HepG2 (cell line): ENCODE results near the gene CENPM. TPM values are rescaled to one million over a fixed set of nuclear protein-coding genes. Genes with fewer than 3 reads are reported as not detected.

Experiments used
- ATAC-seq: fragments of 200-7000 bp; cut with Tn5 transposase; 3 replicates; pipeline ENCODE4 v1.9.1; 2020; ENCODE audit warnings: mild to moderate bottlenecking, moderate library complexity
- BruUV-seq: library from RNA; stranded (reverse); fragments of 400-500 nt; replicated peaks from 2 replicates; lab custom pipeline; 2021; lab: Mats Ljungman, UMichigan
- CTCF ChIA-PET: fragments of 300-600 bp; formaldehyde crosslinking; extraction: SDS; loops from one replicate; lab custom pipeline; 2021; ENCODE audit warnings: low total read pairs, inconsistent platforms, low intra/inter-chr PET ratio; lab: Yijun Ruan, JAX
- POLR2A ChIA-PET: fragments of 350-600 bp; sonication (Branson Sonifier 250); formaldehyde crosslinking; loops from one replicate; lab custom pipeline; 2020; ENCODE audit warnings: antibody characterized with exemption, inconsistent platforms; lab: Yijun Ruan, JAX
- DNase-seq: peaks from one replicate; pipeline ENCODE4 v3.0.0-alpha.2; 2015; ENCODE audit warnings: low spot score
- FAIRE-seq: peaks from 3 replicates; lab custom pipeline; 2011; peaks lifted over from hg19 to GRCh38; lab: Jason Lieb, UNC
- H2AFZ ChIP-seq: one replicate; pipeline ENCODE4 v1.6.1; 2011; ENCODE audit warnings: low read length, inconsistent platforms
- H3K27ac ChIP-seq: fragments of 300-600 bp; 3 replicates; pipeline ENCODE4 v1.8.0; 2011; ENCODE audit warnings: mixed run types, mild to moderate bottlenecking, mixed read lengths, low read length, inconsistent platforms; ENCODE audit not compliant: insufficient read depth; ENCODE audit errors: extremely low read length
- H3K27me3 ChIP-seq, 2 experiments: fragments of 200-600 bp in 1 of 2; 2 replicates in 1 of 2; 3 replicates in 1 of 2; pipeline versions ENCODE4 v1.6.0 to v1.8.0; 2011; ENCODE audit warnings: low read length in 2 of 2, mild to moderate bottlenecking in 2 of 2, moderate library complexity in 2 of 2, inconsistent platforms in 1 of 2; ENCODE audit not compliant: insufficient read depth in 2 of 2, control insufficient read depth in 1 of 2
- H3K36me3 ChIP-seq, 2 experiments: fragments of 200-600 bp in 1 of 2; replicated peaks in 1 of 2; 2 replicates in 1 of 2; 3 replicates in 1 of 2; pipeline versions ENCODE4 v1.5.1 to v1.8.0; 2011; ENCODE audit warnings: low read length in 2 of 2, inconsistent platforms in 1 of 2; ENCODE audit not compliant: insufficient read depth in 2 of 2, control insufficient read depth in 1 of 2
- H3K4me1 ChIP-seq: 2 replicates; pipeline ENCODE4 v1.5.1; 2012; ENCODE audit warnings: low read length, inconsistent platforms; ENCODE audit not compliant: insufficient read depth
- H3K4me2 ChIP-seq: 2 replicates; pipeline ENCODE4 v1.6.0; 2011; ENCODE audit warnings: low read depth, low read length, inconsistent platforms
- H3K4me3 ChIP-seq, 3 experiments: fragments of 200-600 bp in 1 of 3; sonication (generic), shearing (Covaris generic) in 1 of 3; replicated peaks in 1 of 3; 2 replicates each; pipeline ENCODE4 v1.5.1; 2011 to 2016; ENCODE audit warnings: low read length in 3 of 3, inconsistent platforms in 2 of 3, low read depth in 2 of 3, mild to moderate bottlenecking in 2 of 3, control low read depth in 1 of 3, mixed read lengths in 1 of 3; ENCODE audit not compliant: insufficient read depth in 1 of 3
- H3K79me2 ChIP-seq: one replicate; pipeline ENCODE4 v1.6.1; 2011; ENCODE audit warnings: low read length, inconsistent platforms; ENCODE audit not compliant: insufficient read depth
- H3K9ac ChIP-seq: 2 replicates; pipeline ENCODE4 v1.6.0; 2011; ENCODE audit warnings: mild to moderate bottlenecking, low read depth, low read length, inconsistent platforms; ENCODE audit not compliant: insufficient read depth
- H3K9me3 ChIP-seq: 2 replicates; pipeline ENCODE4 v1.5.1; 2012; ENCODE audit warnings: mild to moderate bottlenecking, low read length
- H4K20me1 ChIP-seq: 2 replicates; pipeline ENCODE4 v1.6.0; 2011; ENCODE audit warnings: inconsistent platforms, mild to moderate bottlenecking, low read length, moderate library complexity; ENCODE audit not compliant: insufficient read depth
- GZF1 ChIP-seq: sonication (generic); formaldehyde crosslinking; IDR thresholded peaks from 2 replicates; pipeline ENCODE4 v1.5.1; 2020; ENCODE audit warnings: mild to moderate bottlenecking, missing genetic modification reagents
- HNRNPUL1 ChIP-seq: fragments of 200-400 bp; formaldehyde crosslinking; IDR thresholded peaks from 2 replicates; pipeline ENCODE4 v1.6.1; 2017; ENCODE audit warnings: low read depth, mild to moderate bottlenecking, low read length, moderate library complexity
- MXD4 ChIP-seq: IDR thresholded peaks from 2 replicates; pipeline ENCODE4 v1.6.1; 2016; ENCODE audit warnings: mild to moderate bottlenecking, missing biosample characterization, missing genetic modification reagents
- NFE2L1 ChIP-seq: sonication (generic); formaldehyde crosslinking; IDR thresholded peaks from 2 replicates; pipeline ENCODE4 v1.4.0; 2020; ENCODE audit warnings: missing genetic modification reagents, mild to moderate bottlenecking, borderline replicate concordance
- ZBTB20 ChIP-seq: sonication (generic); formaldehyde crosslinking; IDR thresholded peaks from 2 replicates; pipeline ENCODE4 v1.8.1; 2023; ENCODE audit warnings: missing genetic modification reagents, low read depth, mild to moderate bottlenecking, borderline replicate concordance
- ZNF143 ChIP-seq: sonication (generic); formaldehyde crosslinking; IDR thresholded peaks from 2 replicates; pipeline ENCODE4 v1.4.0; 2020; ENCODE audit warnings: missing genetic modification reagents
- ZNF180 ChIP-seq: sonication (generic); formaldehyde crosslinking; IDR thresholded peaks from 2 replicates; pipeline ENCODE4 v1.4.0; 2020; ENCODE audit warnings: low read depth, missing genetic modification reagents, borderline replicate concordance
- ZNF430 ChIP-seq: sonication (generic); formaldehyde crosslinking; IDR thresholded peaks from 2 replicates; pipeline ENCODE4 v1.9.0; 2021; ENCODE audit warnings: mild to moderate bottlenecking, missing genetic modification reagents
- ZSCAN25 ChIP-seq: sonication (generic); formaldehyde crosslinking; IDR thresholded peaks from 2 replicates; pipeline ENCODE4 v1.8.0; 2022; ENCODE audit warnings: mild to moderate bottlenecking, missing genetic modification reagents
- ZSCAN31 ChIP-seq: sonication (generic); formaldehyde crosslinking; IDR thresholded peaks from 2 replicates; pipeline ENCODE4 v1.5.0; 2020; ENCODE audit warnings: low read depth, mild to moderate bottlenecking, missing genetic modification reagents
- WGBS: methylation state at CpG from one replicate; pipeline ENCODE4 v1.1.6; 2017; ENCODE audit warnings: low lambda C conversion rate; 5-methylcytosine and 5-hydroxymethylcytosine counted together
- in situ Hi-C: cut with HindIII; loops from 2 replicates; pipeline ENCODE4 v1.10.0; 2017; ENCODE audit warnings: low pct_unique_long_range_greater_than_20kb; ENCODE audit not compliant: extremely low pct_ligation_motif_present
- intact Hi-C: fragments of 100-400 bp; cut with micrococcal nuclease; formaldehyde crosslinking; loops from one replicate; pipeline ENCODE4 v1.10.0; 2022; ENCODE audit not compliant: unreplicated experiment
- polyA plus RNA-seq, 8 experiments: library from polyadenylated mRNA; depleted of rRNA in 3 of 8; stranded (reverse) in 7 of 8; unstranded in 1 of 8; fragments of >200 nt; fragmentation: Illumina TruSeq in 4 of 8; extraction: Trizol in 4 of 8; gene quantifications; 2 replicates each; pipeline versions ENCODE4 v1.2.1 to v1.2.3, GENCODE V29; 2011 to 2016; ENCODE audit warnings: low read depth in 4 of 8, missing spikeins in 1 of 8, mixed read lengths in 1 of 8; ENCODE audit not compliant: insufficient read depth in 1 of 8
- total RNA-seq, 5 experiments: library from RNA; depleted of rRNA; stranded (reverse); fragments of >200 nt; fragmentation: Illumina TruSeq; extraction: Trizol; gene quantifications; 2 replicates each; pipeline ENCODE4 v1.2.3, GENCODE V29; 2016; ENCODE audit warnings: low read depth in 1 of 5
- TF ChIP-seq, protein P1 (sequence below): sonication (generic); formaldehyde crosslinking; IDR thresholded peaks from 2 replicates; pipeline ENCODE4 v1.4.0; 2020; ENCODE audit warnings: low read depth, missing genetic modification reagents
- TF ChIP-seq, protein P2 (sequence below): sonication (generic); formaldehyde crosslinking; IDR thresholded peaks from 2 replicates; pipeline ENCODE4 v1.5.0; 2020; ENCODE audit warnings: mild to moderate bottlenecking, missing genetic modification reagents, borderline replicate concordance
- TF ChIP-seq, protein P3 (sequence below): sonication (generic); formaldehyde crosslinking; IDR thresholded peaks from 2 replicates; pipeline ENCODE4 v1.8.0; 2022; ENCODE audit warnings: low read depth, missing genetic modification reagents

The CENPM gene
- total and polyA plus RNA-seq, 2 of the 13 experiments (the other 11 are each of a cell fraction or from before 2014, with no cell fraction given), result 11.2 to 37.3 TPM

DNA sequence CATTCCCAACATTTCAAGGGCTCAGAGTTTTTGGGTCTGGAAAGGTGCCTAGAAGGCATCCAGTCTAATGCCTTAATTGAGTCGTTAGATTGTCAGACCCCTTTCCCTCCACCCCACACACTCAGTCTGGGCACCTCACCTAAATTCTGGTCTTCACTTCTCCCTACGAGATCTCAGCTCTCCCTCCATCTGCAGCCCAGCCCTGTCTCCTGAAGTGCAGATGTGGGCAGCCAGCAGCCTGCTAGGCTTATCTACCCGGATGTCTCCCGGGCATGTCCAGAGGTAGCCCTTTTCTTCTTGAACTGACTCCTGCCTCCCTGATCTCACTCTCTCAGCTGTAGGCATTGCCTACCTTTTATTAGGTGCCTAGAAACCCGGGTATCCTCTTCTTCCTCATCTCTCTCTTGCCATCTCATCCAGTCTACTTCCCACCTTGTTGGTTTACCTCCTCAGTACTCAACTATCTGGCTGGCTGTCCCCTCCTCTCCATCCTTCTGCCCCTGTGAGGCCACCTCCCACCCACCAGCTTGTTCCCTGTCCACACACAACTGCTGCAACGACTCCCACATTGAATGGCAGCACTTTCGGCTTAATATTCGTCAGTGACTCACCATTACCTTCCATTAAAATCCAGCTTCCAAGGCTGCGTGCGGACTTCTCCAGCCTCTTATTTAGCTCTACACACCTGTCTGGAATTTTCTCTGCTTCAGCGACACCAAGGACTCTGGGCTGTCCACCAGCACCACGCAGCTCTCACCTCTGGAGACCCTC, 28.5 kb upstream of the CENPM start:
- ATAC-seq, result no peak
- BruUV-seq, result no TSS peak

More for the DNA sequence above, 28.5 kb upstream of the CENPM start:
- FAIRE-seq, result no peak
- H3K4me1 ChIP-seq, result 0 out of 2 replicates have a peak, but pooled peaks cover 5% of the 10 kb centered on the region
- no peak overlapping the region for H3K4me3 ChIP-seq
- TF ChIP-seq, protein P1, sequence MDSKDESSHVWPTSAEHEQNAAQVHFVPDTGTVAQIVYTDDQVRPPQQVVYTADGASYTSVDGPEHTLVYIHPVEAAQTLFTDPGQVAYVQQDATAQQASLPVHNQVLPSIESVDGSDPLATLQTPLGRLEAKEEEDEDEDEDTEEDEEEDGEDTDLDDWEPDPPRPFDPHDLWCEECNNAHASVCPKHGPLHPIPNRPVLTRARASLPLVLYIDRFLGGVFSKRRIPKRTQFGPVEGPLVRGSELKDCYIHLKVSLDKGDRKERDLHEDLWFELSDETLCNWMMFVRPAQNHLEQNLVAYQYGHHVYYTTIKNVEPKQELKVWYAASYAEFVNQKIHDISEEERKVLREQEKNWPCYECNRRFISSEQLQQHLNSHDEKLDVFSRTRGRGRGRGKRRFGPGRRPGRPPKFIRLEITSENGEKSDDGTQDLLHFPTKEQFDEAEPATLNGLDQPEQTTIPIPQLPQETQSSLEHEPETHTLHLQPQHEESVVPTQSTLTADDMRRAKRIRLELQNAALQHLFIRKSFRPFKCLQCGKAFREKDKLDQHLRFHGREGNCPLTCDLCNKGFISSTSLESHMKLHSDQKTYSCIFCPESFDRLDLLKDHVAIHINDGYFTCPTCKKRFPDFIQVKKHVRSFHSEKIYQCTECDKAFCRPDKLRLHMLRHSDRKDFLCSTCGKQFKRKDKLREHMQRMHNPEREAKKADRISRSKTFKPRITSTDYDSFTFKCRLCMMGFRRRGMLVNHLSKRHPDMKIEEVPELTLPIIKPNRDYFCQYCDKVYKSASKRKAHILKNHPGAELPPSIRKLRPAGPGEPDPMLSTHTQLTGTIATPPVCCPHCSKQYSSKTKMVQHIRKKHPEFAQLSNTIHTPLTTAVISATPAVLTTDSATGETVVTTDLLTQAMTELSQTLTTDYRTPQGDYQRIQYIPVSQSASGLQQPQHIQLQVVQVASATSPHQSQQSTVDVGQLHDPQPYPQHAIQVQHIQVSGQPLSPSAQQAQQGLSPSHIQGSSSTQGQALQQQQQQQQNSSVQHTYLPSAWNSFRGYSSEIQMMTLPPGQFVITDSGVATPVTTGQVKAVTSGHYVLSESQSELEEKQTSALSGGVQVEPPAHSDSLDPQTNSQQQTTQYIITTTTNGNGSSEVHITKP (CRISPR knock-in tag), result no peak
- TF ChIP-seq ZNF180 (CRISPR knock-in tag) (no peak), NFE2L1 (CRISPR knock-in tag) (no peak), ZBTB20 (CRISPR knock-in tag) (no peak), HNRNPUL1 (no peak), ZSCAN31 (CRISPR knock-in tag) (no peak), MXD4 (CRISPR knock-in tag) (no peak), ZNF143 (CRISPR knock-in tag) (no peak), ZNF430 (CRISPR knock-in tag) (no peak), GZF1 (CRISPR knock-in tag) (no peak), ZSCAN25 (CRISPR knock-in tag) (no peak)
- TF ChIP-seq, protein P2, sequence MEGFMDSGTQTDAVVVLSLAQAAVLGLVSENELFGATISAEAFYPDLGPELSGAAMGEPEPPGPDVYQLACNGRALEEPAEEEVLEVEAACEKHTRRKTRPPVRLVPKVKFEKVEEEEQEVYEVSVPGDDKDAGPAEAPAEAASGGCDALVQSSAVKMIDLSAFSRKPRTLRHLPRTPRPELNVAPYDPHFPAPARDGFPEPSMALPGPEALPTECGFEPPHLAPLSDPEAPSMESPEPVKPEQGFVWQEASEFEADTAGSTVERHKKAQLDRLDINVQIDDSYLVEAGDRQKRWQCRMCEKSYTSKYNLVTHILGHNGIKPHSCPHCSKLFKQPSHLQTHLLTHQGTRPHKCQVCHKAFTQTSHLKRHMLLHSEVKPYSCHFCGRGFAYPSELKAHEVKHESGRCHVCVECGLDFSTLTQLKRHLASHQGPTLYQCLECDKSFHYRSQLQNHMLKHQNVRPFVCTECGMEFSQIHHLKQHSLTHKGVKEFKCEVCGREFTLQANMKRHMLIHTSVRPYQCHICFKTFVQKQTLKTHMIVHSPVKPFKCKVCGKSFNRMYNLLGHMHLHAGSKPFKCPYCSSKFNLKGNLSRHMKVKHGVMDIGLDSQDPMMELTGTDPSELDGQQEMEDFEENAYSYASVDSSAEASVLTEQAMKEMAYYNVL (CRISPR knock-in tag), result no peak
- TF ChIP-seq, protein P3, sequence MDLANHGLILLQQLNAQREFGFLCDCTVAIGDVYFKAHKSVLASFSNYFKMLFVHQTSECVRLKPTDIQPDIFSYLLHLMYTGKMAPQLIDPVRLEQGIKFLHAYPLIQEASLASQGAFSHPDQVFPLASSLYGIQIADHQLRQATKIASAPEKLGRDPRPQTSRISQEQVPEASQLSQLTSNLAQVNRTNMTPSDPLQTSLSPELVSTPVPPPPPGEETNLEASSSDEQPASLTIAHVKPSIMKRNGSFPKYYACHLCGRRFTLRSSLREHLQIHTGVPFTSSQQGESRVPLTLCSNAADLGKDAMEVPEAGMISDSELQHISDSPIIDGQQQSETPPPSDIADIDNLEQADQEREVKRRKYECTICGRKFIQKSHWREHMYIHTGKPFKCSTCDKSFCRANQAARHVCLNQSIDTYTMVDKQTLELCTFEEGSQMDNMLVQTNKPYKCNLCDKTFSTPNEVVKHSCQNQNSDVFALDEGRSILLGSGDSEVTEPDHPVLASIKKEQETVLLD, result no peak
- no peaks in the 10 kb centered on the region for H3K79me2 ChIP-seq
- no peaks in the 10 kb centered on the region for H3K9me3 ChIP-seq
- intact Hi-C loops, result no loop called here
- H3K9ac ChIP-seq, result no peak overlapping the region
- DNase-seq, result no peak
- no peaks in the 10 kb centered on the region for H3K36me3 ChIP-seq
- no peak overlapping the region for H3K4me2 ChIP-seq
- POLR2A ChIA-PET, result interaction anchor here (0.6 kb wide), 1 partner anchor 115 kb away, joined by 3 read pairs; the partner anchor contains the start of gene NDUFA6
- CTCF ChIA-PET, result no interaction called here
- in situ Hi-C loops, result no loop called here
- no peak overlapping the region for H2AFZ ChIP-seq
- 26% methylated on average over 12 of the region's 12 CpGs for WGBS
- H3K27me3 ChIP-seq, result peaks cover 4 to 70% of the 10 kb centered on the region in 2 experiments
- H3K27ac ChIP-seq, result no peak overlapping the region
- no peaks in the 10 kb centered on the region for H4K20me1 ChIP-seq
